ENCODE results near the gene FGF1. TPM values are rescaled to one million over a fixed set of nuclear protein-coding genes. Genes with fewer than 3 reads are reported as not detected.

The FGF1 gene
- total RNA-seq, 1 experiment from 2014 or later: not detected

GRCh38 chr5:142722146-142722545, 36.3 kb upstream of the FGF1 start:
- no peak overlapping the region for H3K4me3 ChIP-seq (ENCODE audit: low read depth in 2 of 2, low read length in 2 of 2)
- H3K27ac ChIP-seq (ENCODE audit: low read length): peak overlapping the region; percentile 49; the same call in 1 of the 2 replicates
- BruUV-seq (replicated peaks): no TSS peak
- POLR2A ChIA-PET: no interaction called here
- no peaks in the 10 kb centered on the region for H3K27me3 ChIP-seq (ENCODE audit: control insufficient read depth, insufficient read depth, low read length)
- no peaks in the 10 kb centered on the region for H3K36me3 ChIP-seq (ENCODE audit: control insufficient read depth, insufficient read depth, low read length)
- DNase-seq (ENCODE audit: low read depth, low spot score) (no peak), ATAC-seq (no peak)
- CTCF ChIA-PET: interaction anchor here (1.2 to 1.3 kb wide), 2 partner anchors 66 to 167 kb away, joined by 3 read pairs; no protein-coding TSS in a partner anchor
- intact Hi-C loops (cut with micrococcal nuclease; ENCODE audit: unreplicated experiment): no loop called here
- no peaks in the 10 kb centered on the region for H3K9me3 ChIP-seq (ENCODE audit: control insufficient read depth, insufficient read depth, low read depth, low read length)
- in situ Hi-C loops (cut with HindIII; ENCODE audit: low pct_unique_long_range_greater_than_20kb, low sequenced_read_pairs): no loop called here
- peaks cover 21% of the 10 kb centered on the region for H3K4me1 ChIP-seq (ENCODE audit: control insufficient read depth, insufficient read depth, low read length)
- TF ChIP-seq SIN3A (IDR thresholded peaks at IDR 0.05; ENCODE audit: borderline replicate concordance, insufficient read depth, low read depth, low read length): no peak
- TF ChIP-seq, protein P1, sequence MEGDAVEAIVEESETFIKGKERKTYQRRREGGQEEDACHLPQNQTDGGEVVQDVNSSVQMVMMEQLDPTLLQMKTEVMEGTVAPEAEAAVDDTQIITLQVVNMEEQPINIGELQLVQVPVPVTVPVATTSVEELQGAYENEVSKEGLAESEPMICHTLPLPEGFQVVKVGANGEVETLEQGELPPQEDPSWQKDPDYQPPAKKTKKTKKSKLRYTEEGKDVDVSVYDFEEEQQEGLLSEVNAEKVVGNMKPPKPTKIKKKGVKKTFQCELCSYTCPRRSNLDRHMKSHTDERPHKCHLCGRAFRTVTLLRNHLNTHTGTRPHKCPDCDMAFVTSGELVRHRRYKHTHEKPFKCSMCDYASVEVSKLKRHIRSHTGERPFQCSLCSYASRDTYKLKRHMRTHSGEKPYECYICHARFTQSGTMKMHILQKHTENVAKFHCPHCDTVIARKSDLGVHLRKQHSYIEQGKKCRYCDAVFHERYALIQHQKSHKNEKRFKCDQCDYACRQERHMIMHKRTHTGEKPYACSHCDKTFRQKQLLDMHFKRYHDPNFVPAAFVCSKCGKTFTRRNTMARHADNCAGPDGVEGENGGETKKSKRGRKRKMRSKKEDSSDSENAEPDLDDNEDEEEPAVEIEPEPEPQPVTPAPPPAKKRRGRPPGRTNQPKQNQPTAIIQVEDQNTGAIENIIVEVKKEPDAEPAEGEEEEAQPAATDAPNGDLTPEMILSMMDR (IDR thresholded peaks at IDR 0.05): no peak
- TF ChIP-seq POLR2AphosphoS5 (IDR thresholded peaks at IDR 0.05; ENCODE audit: low read depth, low read length): no peak
- no peak for TF ChIP-seq TCF7L2 (IDR thresholded peaks at IDR 0.05; ENCODE audit: low read depth, low read length)
- TF ChIP-seq, protein P2, sequence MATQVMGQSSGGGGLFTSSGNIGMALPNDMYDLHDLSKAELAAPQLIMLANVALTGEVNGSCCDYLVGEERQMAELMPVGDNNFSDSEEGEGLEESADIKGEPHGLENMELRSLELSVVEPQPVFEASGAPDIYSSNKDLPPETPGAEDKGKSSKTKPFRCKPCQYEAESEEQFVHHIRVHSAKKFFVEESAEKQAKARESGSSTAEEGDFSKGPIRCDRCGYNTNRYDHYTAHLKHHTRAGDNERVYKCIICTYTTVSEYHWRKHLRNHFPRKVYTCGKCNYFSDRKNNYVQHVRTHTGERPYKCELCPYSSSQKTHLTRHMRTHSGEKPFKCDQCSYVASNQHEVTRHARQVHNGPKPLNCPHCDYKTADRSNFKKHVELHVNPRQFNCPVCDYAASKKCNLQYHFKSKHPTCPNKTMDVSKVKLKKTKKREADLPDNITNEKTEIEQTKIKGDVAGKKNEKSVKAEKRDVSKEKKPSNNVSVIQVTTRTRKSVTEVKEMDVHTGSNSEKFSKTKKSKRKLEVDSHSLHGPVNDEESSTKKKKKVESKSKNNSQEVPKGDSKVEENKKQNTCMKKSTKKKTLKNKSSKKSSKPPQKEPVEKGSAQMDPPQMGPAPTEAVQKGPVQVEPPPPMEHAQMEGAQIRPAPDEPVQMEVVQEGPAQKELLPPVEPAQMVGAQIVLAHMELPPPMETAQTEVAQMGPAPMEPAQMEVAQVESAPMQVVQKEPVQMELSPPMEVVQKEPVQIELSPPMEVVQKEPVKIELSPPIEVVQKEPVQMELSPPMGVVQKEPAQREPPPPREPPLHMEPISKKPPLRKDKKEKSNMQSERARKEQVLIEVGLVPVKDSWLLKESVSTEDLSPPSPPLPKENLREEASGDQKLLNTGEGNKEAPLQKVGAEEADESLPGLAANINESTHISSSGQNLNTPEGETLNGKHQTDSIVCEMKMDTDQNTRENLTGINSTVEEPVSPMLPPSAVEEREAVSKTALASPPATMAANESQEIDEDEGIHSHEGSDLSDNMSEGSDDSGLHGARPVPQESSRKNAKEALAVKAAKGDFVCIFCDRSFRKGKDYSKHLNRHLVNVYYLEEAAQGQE (IDR thresholded peaks at IDR 0.05; ENCODE audit: insufficient read depth in 1 of 2, low read depth in 2 of 2, low read length in 1 of 2): no peak

DNA sequence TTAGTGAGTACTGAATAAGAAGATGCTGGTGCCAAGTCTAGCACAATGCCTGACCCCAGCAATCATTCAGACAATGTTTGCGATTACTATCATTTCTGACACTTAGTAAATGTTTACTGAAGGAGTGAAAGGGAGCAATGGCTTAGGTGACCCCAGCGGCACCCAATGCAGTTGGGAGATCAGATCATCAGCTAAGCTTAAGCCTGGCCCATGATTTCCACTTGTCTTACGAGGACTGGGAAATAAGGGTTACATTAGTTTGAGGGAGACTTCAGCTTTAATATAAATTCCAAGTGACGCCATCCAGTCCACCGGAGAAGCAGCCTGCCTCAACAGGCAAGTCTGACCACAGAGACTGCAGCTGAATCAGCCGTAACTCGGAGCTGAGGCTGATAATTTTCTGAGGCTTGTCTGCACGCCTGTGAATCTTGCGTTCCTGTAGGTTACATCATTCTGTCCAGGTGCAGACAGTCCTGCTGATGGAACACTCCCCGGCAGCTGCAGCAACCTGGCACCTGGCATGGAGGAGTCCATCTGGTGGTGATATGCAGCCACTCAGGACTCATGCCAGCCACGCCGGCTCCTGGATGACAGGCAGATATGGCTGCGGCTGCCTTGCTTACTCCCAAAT, 34.9 kb upstream of the FGF1 start:
- Histone ChIP-seq H3K36me3 (ENCODE audit: control insufficient read depth, insufficient read depth, low read length) (no peaks in the 10 kb centered on the region), H3K9me3 (ENCODE audit: control insufficient read depth, insufficient read depth, low read depth, low read length) (no peaks in the 10 kb centered on the region), H3K27me3 (ENCODE audit: control insufficient read depth, insufficient read depth, low read length) (no peaks in the 10 kb centered on the region), H3K4me1 (ENCODE audit: control insufficient read depth, insufficient read depth, low read length) (peaks cover 27% of the 10 kb centered on the region), H3K27ac (ENCODE audit: low read length) (peak overlapping the region; percentile 25; the same call in 1 of the 2 replicates), H3K4me3 (ENCODE audit: low read depth in 2 of 2, low read length in 2 of 2) (no peak overlapping the region)
- ChIA-PET CTCF (interaction anchor here (0.6 to 1.0 kb wide), 5 partner anchors 145 to 168 kb away, joined by 3 to 4 read pairs (median 3); no protein-coding TSS in a partner anchor), POLR2A (no interaction called here)
- ATAC-seq (0 out of 2 replicates have a peak, but pooled peaks have one; percentile 31), DNase-seq (ENCODE audit: low read depth, low spot score) (no peak)
- intact Hi-C loops (cut with micrococcal nuclease; ENCODE audit: unreplicated experiment) (no loop called here), in situ Hi-C loops (cut with HindIII; ENCODE audit: low pct_unique_long_range_greater_than_20kb, low sequenced_read_pairs) (no loop called here)
- TF ChIP-seq POLR2AphosphoS5 (IDR thresholded peaks at IDR 0.05; ENCODE audit: low read depth, low read length): no peak
- TF ChIP-seq, protein P2 (IDR thresholded peaks at IDR 0.05; ENCODE audit: insufficient read depth in 1 of 2, low read depth in 2 of 2, low read length in 1 of 2): no peak
- TF ChIP-seq, protein P1 (IDR thresholded peaks at IDR 0.05): no peak
- no peak for TF ChIP-seq SIN3A (IDR thresholded peaks at IDR 0.05; ENCODE audit: borderline replicate concordance, insufficient read depth, low read depth, low read length)
- TF ChIP-seq TCF7L2 (IDR thresholded peaks at IDR 0.05; ENCODE audit: low read depth, low read length): no peak
- BruUV-seq (replicated peaks): no TSS peak

All from Panc1 (cell line).